ENCODE measurements around the gene KIF3C.

GRCh38 chr2:26011990-26012856, 29.9 kb upstream of the KIF3C start:
- TF ChIP-seq CTCF (conservative IDR thresholded peaks at IDR 0.05; ENCODE audit: low read depth, low read length) (no peak), POLR2A (IDR thresholded peaks at IDR 0.05; ENCODE audit: low read depth, low read length) (no peak)

Data from IMR-90 (cell line).